Mesothelial cell of epicardium (in vitro differentiated cells): ENCODE data around the gene KDM3A. TPM values are rescaled to one million over a fixed set of nuclear protein-coding genes. Genes with fewer than 3 reads are reported as not detected.
"Not testable (repeated sequence)": the region's sequence is repeated elsewhere in the genome, so short reads cannot be mapped to it uniquely, and the experiment has no call there.

Experiments
- DNase-seq, 2 experiments: peaks; one replicate each; pipeline ENCODE4 v3.0.0; 2021; ENCODE audit warnings: low spot score in 2 of 2; ENCODE audit not compliant: unreplicated experiment in 2 of 2
- H3K27ac Mint-ChIP-seq: 2 replicates; pipeline ENCODE4 v1.8.0; 2021; ENCODE audit warnings: mixed read lengths
- H3K27me3 Mint-ChIP-seq: 2 replicates; pipeline ENCODE4 v1.8.0; 2021; ENCODE audit warnings: low read depth, mixed read lengths
- H3K36me3 Mint-ChIP-seq: 2 replicates; pipeline ENCODE4 v1.8.0; 2021; ENCODE audit warnings: mixed read lengths
- H3K4me1 Mint-ChIP-seq: 2 replicates; pipeline ENCODE4 v1.8.0; 2021; ENCODE audit warnings: mixed read lengths
- H3K4me3 Mint-ChIP-seq: 2 replicates; pipeline ENCODE4 v1.8.0; 2021; ENCODE audit warnings: mild to moderate bottlenecking, moderate library complexity, mixed read lengths
- H3K9me3 Mint-ChIP-seq: 2 replicates; pipeline ENCODE4 v1.8.0; 2021; ENCODE audit warnings: mixed read lengths
- CTCF ChIP-seq: fragments of 200-600 bp; sonication (generic); IDR thresholded peaks from one replicate; pipeline ENCODE4 v1.5.0; 2021; ENCODE audit warnings: antibody characterized with exemption; ENCODE audit not compliant: unreplicated experiment
- total RNA-seq: library from RNA; stranded (reverse); gene quantifications from 3 replicates; pipeline ENCODE4 v1.2.1, GENCODE V29; 2021

Gene KDM3A
- total RNA-seq, 1 donor from 2014 or later, result 113 TPM

DNA sequence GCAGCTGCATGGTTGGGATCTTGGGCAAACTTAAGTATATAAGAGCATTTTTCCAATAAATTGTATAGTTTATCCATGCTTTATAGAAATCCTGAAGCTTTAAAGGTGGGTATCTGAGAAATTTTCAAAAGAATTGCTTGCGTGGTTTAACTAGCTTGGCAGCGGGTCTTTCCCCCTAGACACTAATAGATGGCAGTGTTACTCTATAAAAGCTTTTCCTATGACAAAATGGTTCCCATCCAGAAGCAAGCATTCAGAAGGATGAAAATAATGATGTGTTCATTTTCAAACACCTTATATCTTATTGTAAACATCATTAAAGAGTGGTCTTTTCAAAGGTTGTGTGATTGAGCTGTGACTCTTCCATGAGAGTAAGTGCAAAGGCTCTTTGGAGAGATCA is 45.9 kb downstream of the KDM3A start:
- Mint-ChIP-seq H3K36me3 (peaks cover 77% of the 10 kb centered on the region), H3K4me3 (no peak overlapping the region), H3K9me3 (no peaks in the 10 kb centered on the region), H3K4me1 (peaks cover 23% of the 10 kb centered on the region), H3K27me3 (no peaks in the 10 kb centered on the region), H3K27ac (no peak overlapping the region)
- DNase-seq, result no peak
- no peak for TF ChIP-seq CTCF

- H3K36me3 Mint-ChIP-seq, result peaks cover 75% of the 10 kb centered on the region
- no peaks in the 10 kb centered on the region for H3K9me3 Mint-ChIP-seq
- no peak for TF ChIP-seq CTCF
- no peak for DNase-seq
- no peaks in the 10 kb centered on the region for H3K27me3 Mint-ChIP-seq
- peaks cover 25% of the 10 kb centered on the region for H3K4me1 Mint-ChIP-seq
- H3K27ac Mint-ChIP-seq, result peak overlapping the region; percentile 49
- no peak overlapping the region for H3K4me3 Mint-ChIP-seq
Measured at GRCh38 chr2:86488561-86489250, 47.5 kb downstream of the KDM3A start.

DNA sequence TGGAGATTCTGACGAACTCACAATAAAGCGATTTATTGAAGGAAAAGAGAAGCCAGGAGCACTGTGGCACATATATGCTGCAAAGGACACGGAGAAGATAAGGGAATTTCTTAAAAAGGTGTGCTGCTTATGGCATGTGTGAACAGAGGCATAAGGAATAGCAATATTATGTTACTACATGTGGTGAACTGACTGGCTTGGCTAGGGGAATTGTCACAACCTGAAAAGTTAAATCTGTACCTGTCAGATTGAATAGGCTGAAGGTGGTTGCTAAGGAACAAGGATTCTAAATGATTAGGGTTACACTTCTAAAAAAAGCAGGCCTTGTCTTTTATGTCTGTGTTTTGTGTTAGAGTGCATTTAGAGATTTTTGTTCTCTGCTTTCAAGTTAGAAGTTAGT is 48.4 kb downstream of the KDM3A start:
- Mint-ChIP-seq H3K4me3 (no peak overlapping the region), H3K27ac (peak overlapping the region; percentile 97), H3K4me1 (peaks cover 25% of the 10 kb centered on the region), H3K27me3 (no peaks in the 10 kb centered on the region), H3K9me3 (peaks cover 7% of the 10 kb centered on the region), H3K36me3 (peaks cover 75% of the 10 kb centered on the region)
- TF ChIP-seq CTCF, result no peak
- DNase-seq, result no peak

GRCh38 chr2:86490245-86490644 is 49.1 kb downstream of the KDM3A start:
- TF ChIP-seq CTCF, result no peak
- Mint-ChIP-seq H3K4me3 (no peak overlapping the region), H3K36me3 (peaks cover 77% of the 10 kb centered on the region), H3K9me3 (peaks cover 11% of the 10 kb centered on the region), H3K27me3 (no peaks in the 10 kb centered on the region), H3K4me1 (peaks cover 25% of the 10 kb centered on the region), H3K27ac (peak overlapping the region; percentile 97)
- no peak for DNase-seq

- Mint-ChIP-seq H3K27ac (peak overlapping the region; percentile 97), H3K9me3 (peaks cover 20% of the 10 kb centered on the region), H3K27me3 (no peaks in the 10 kb centered on the region), H3K36me3 (peaks cover 78% of the 10 kb centered on the region), H3K4me1 (peaks cover 25% of the 10 kb centered on the region), H3K4me3 (no peak overlapping the region)
- TF ChIP-seq CTCF, result no peak
- DNase-seq, result no peak
Measured at GRCh38 chr2:86491088-86491487, 49.9 kb downstream of the KDM3A start.

- DNase-seq, result no peak
- H3K9me3 Mint-ChIP-seq, result peaks cover 25% of the 10 kb centered on the region
Measured at GRCh38 chr2:86492048-86492453, 50.9 kb downstream of the KDM3A start.

GRCh38 chr2:86496391-86496790 is 55.2 kb downstream of the KDM3A start:
- H3K4me1 Mint-ChIP-seq, H3K27ac Mint-ChIP-seq, H3K27me3 Mint-ChIP-seq, DNase-seq, H3K4me3 Mint-ChIP-seq: not testable (repeated sequence)
- peaks cover 53% of the 10 kb centered on the region for H3K9me3 Mint-ChIP-seq
- H3K36me3 Mint-ChIP-seq, result peaks cover 88% of the 10 kb centered on the region

More at GRCh38 chr2:86492048-86492453, 50.9 kb downstream of the KDM3A start:
- H3K4me1 Mint-ChIP-seq, result peaks cover 25% of the 10 kb centered on the region
- H3K27ac Mint-ChIP-seq, result peak overlapping the region; percentile 97
- no peak overlapping the region for H3K4me3 Mint-ChIP-seq
- H3K27me3 Mint-ChIP-seq, result no peaks in the 10 kb centered on the region
- H3K36me3 Mint-ChIP-seq, result peaks cover 77% of the 10 kb centered on the region
- no peak for TF ChIP-seq CTCF
